Transverse colon (tissue), 4 donors: ENCODE measurements around the gene ADSL. TPM values are rescaled to one million over a fixed set of nuclear protein-coding genes. Genes with fewer than 3 reads are reported as not detected.

ENCODE experiments used
- DNase-seq: peaks from one replicate; pipeline ENCODE4 v3.0.0-alpha.2; 2019
- H3K27ac ChIP-seq, 4 donors: fragments of 200-600 bp; sonication (generic); 2 replicates each; pipeline ENCODE4 v1.5.1; 2016 to 2018; ENCODE audit warnings: inconsistent platforms in 4 of 4
- H3K27me3 ChIP-seq: fragments of 200-600 bp; sonication (generic); 2 replicates; pipeline ENCODE4 v1.5.1; 2017; ENCODE audit warnings: inconsistent platforms
- H3K36me3 ChIP-seq, 4 donors: fragments of 200-600 bp; sonication (generic); 2 replicates each; pipeline ENCODE4 v1.5.1; 2017 to 2019; ENCODE audit warnings: inconsistent platforms in 4 of 4
- H3K4me1 ChIP-seq, 4 donors: fragments of 200-600 bp; sonication (generic); 2 replicates each; pipeline ENCODE4 v1.5.1; 2017 to 2020; ENCODE audit warnings: inconsistent platforms in 4 of 4
- H3K4me3 ChIP-seq, 4 donors: fragments of 200-600 bp; sonication (generic); 1 replicate in 1 of 4; 2 replicates in 3 of 4; pipeline versions ENCODE4 v1.5.1 to v1.6.1; 2017 to 2019; ENCODE audit warnings: inconsistent platforms in 4 of 4
- H3K9me3 ChIP-seq, 2 donors: fragments of 200-600 bp; sonication (generic); 2 replicates each; pipeline ENCODE4 v1.5.1; 2017 to 2019; ENCODE audit warnings: inconsistent platforms in 2 of 2
- EP300 ChIP-seq: sonication (generic); formaldehyde crosslinking; IDR thresholded peaks from one replicate; pipeline ENCODE4 v1.6.1; 2017; ENCODE audit warnings: antibody characterized with exemption, low read depth
- POLR2A ChIP-seq: fragments of 450-650 bp; IDR thresholded peaks from one replicate; pipeline ENCODE4 v1.6.1; 2016; ENCODE audit warnings: antibody characterized with exemption, mild to moderate bottlenecking, moderate library complexity
- POLR2AphosphoS5 ChIP-seq, 3 donors: sonication (generic); formaldehyde crosslinking; IDR thresholded peaks; one replicate each; pipeline ENCODE4 v1.6.1; 2016; ENCODE audit warnings: antibody characterized with exemption in 3 of 3
- WGBS, 2 donors: methylation state at CpG; one replicate each; pipeline ENCODE4 v1.1.5; 2018; ENCODE audit warnings: low coverage in 1 of 2; 5-methylcytosine and 5-hydroxymethylcytosine counted together
- in situ Hi-C, 4 donors: fragments of 200-750 bp; cut with MboI; loops; one replicate each; pipeline versions ENCODE4 v1.15.0 to v1.15.1; 2017; ENCODE audit warnings: low sequenced_read_pairs in 3 of 4, low pct_ligation_motif_present in 1 of 4, low pct_unique_long_range_greater_than_20kb in 1 of 4
- intact Hi-C: fragments of 100-400 bp; cut with DNase I; formaldehyde crosslinking; loops from one replicate; pipeline ENCODE4 v1.15.1; 2023; ENCODE audit warnings: low total_unique reads
- total RNA-seq, 4 donors: library from RNA; depleted of rRNA; stranded (reverse); fragments of >200 nt; gene quantifications; one replicate each; pipeline ENCODE4 v1.1.0, GENCODE V29; 2016
- TF ChIP-seq, protein P1 (sequence below), 5 experiments: fragments of 200-600 bp in 3 of 5; fragments of 450-650 bp in 2 of 5; sonication (generic) in 3 of 5; IDR thresholded peaks; 1 replicate in 2 of 5; 2 replicates in 3 of 5; pipeline ENCODE4 v1.5.1; 2016 to 2017; ENCODE audit warnings: antibody characterized with exemption in 5 of 5, inconsistent platforms in 3 of 5, mild to moderate bottlenecking in 2 of 5, moderate library complexity in 1 of 5

The ADSL gene
- total RNA-seq, 4 donors from 2014 or later = 13.5 to 70.7 (median 41.8) TPM

- WGBS, 2 donors = 40 to 46% methylated on average over 4 of the region's 4 CpGs
- TF ChIP-seq, protein P1, sequence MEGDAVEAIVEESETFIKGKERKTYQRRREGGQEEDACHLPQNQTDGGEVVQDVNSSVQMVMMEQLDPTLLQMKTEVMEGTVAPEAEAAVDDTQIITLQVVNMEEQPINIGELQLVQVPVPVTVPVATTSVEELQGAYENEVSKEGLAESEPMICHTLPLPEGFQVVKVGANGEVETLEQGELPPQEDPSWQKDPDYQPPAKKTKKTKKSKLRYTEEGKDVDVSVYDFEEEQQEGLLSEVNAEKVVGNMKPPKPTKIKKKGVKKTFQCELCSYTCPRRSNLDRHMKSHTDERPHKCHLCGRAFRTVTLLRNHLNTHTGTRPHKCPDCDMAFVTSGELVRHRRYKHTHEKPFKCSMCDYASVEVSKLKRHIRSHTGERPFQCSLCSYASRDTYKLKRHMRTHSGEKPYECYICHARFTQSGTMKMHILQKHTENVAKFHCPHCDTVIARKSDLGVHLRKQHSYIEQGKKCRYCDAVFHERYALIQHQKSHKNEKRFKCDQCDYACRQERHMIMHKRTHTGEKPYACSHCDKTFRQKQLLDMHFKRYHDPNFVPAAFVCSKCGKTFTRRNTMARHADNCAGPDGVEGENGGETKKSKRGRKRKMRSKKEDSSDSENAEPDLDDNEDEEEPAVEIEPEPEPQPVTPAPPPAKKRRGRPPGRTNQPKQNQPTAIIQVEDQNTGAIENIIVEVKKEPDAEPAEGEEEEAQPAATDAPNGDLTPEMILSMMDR (IDR thresholded peaks at IDR 0.05) = no peak
- TF ChIP-seq EP300 (no peak), POLR2AphosphoS5 (IDR thresholded peaks at IDR 0.05) (no peak), POLR2A (no peak)
- Histone ChIP-seq H3K27me3 (no peaks in the 10 kb centered on the region), H3K9me3 (no peaks in the 10 kb centered on the region), H3K36me3 (no peaks in the 10 kb centered on the region), H3K4me1 (peaks cover 6 to 55% (median 15%) of the 10 kb centered on the region in 4 donors), H3K4me3 (no peak overlapping the region), H3K27ac (peak overlapping the region; percentile 62 to 82 (median 77))
- no peak for DNase-seq
- intact Hi-C loops = no loop called here
- in situ Hi-C loops = no loop called here
Measured at GRCh38 chr22:40388231-40388630, 41.9 kb downstream of the ADSL start.

- peaks cover 6 to 47% (median 11%) of the 10 kb centered on the region in 4 donors for H3K4me1 ChIP-seq
- no peaks in the 10 kb centered on the region for H3K9me3 ChIP-seq
- TF ChIP-seq EP300 (no peak), POLR2A (no peak), POLR2AphosphoS5 (IDR thresholded peaks at IDR 0.05) (no peak)
- TF ChIP-seq, protein P1 (IDR thresholded peaks at IDR 0.05) = no peak
- intact Hi-C loops (no loop called here), in situ Hi-C loops (no loop called here)
- no peak overlapping the region for H3K27ac ChIP-seq
- WGBS, 2 donors = 80 to 86% methylated on average over 1 to 2 of the region's 2 CpGs
- no peaks in the 10 kb centered on the region for H3K27me3 ChIP-seq
- DNase-seq = no peak
- no peaks in the 10 kb centered on the region for H3K36me3 ChIP-seq
- H3K4me3 ChIP-seq = no peak overlapping the region
Measured at GRCh38 chr22:40391417-40391816, 45.1 kb downstream of the ADSL start.

- Histone ChIP-seq H3K9me3 (no peaks in the 10 kb centered on the region), H3K27ac (no peak overlapping the region), H3K4me1 (peaks cover 0 to 48% (median 16%) of the 10 kb centered on the region in 4 donors), H3K27me3 (no peaks in the 10 kb centered on the region), H3K36me3 (no peaks in the 10 kb centered on the region), H3K4me3 (no peak overlapping the region)
- TF ChIP-seq EP300 (no peak), POLR2A (no peak)
- TF ChIP-seq, protein P1 (IDR thresholded peaks at IDR 0.05) = no peak
- intact Hi-C loops = loop anchor here (1.0 kb wide), 1 partner anchor 23 kb away; no protein-coding TSS in a partner anchor
- WGBS, 2 donors = 90 to 97% methylated on average over 2 of the region's 2 CpGs
- in situ Hi-C loops = no loop called here
- no peak for DNase-seq
Measured at GRCh38 chr22:40392618-40393017, 46.3 kb downstream of the ADSL start.

DNA sequence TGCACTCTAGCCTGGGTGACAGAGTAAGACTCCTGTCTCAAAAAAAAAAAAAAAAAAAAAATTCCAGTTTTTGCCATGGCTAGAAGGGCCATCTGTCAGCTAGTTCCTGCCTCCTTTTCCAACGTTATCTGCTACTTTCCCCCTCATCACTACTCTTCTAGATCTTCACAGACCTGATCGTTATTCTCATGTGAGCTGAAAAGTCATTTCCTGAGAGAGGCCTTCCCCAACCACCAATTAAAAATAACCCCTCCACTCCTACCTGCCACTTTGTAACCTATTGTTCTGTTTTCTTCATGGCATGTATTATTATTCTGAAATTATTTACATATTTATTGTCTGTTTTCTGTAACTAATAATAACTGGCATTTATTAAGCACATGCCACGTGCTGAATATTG, 48.3 kb downstream of the ADSL start:
- intact Hi-C loops = no loop called here
- in situ Hi-C loops = no loop called here
- Histone ChIP-seq H3K27me3 (no peaks in the 10 kb centered on the region), H3K4me1 (peaks cover 0 to 53% (median 16%) of the 10 kb centered on the region in 4 donors), H3K36me3 (no peaks in the 10 kb centered on the region), H3K27ac (peak overlapping the region in 1 of 4 donors; percentile 75), H3K4me3 (no peak overlapping the region), H3K9me3 (no peaks in the 10 kb centered on the region)
- no peak for TF ChIP-seq POLR2A
- TF ChIP-seq, protein P1 (IDR thresholded peaks at IDR 0.05) = no peak
- TF ChIP-seq EP300 = no peak
- TF ChIP-seq POLR2AphosphoS5 (IDR thresholded peaks at IDR 0.05) = no peak
- WGBS, 2 donors = 66 to 70% methylated on average over 3 of the region's 3 CpGs
- DNase-seq = no peak
